ENCODE results near the gene MYL11. TPM values are rescaled to one million over a fixed set of nuclear protein-coding genes. Genes with fewer than 3 reads are reported as not detected.
"Not testable (repeated sequence)": the region's sequence is repeated elsewhere in the genome, so short reads cannot be mapped to it uniquely, and the experiment has no call there.

Gene MYL11, protein sequence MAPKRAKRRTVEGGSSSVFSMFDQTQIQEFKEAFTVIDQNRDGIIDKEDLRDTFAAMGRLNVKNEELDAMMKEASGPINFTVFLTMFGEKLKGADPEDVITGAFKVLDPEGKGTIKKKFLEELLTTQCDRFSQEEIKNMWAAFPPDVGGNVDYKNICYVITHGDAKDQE
- 4.7 TPM for polyA plus RNA-seq (2013, experiment 1 of 2)
- polyA plus RNA-seq (2013, experiment 2 of 2), result 4.6 TPM

- peak within 1 kb of the TSS; percentile 3 for H3K18ac ChIP-seq (ENCODE audit: low read length)
These were observed at the start of gene MYL11 for GRCh38 chr16:30374538-30374937. MYL11 (plus strand) TSS chr16:30374802; CDS start chr16:30374858, 56 bp downstream.

DNA sequence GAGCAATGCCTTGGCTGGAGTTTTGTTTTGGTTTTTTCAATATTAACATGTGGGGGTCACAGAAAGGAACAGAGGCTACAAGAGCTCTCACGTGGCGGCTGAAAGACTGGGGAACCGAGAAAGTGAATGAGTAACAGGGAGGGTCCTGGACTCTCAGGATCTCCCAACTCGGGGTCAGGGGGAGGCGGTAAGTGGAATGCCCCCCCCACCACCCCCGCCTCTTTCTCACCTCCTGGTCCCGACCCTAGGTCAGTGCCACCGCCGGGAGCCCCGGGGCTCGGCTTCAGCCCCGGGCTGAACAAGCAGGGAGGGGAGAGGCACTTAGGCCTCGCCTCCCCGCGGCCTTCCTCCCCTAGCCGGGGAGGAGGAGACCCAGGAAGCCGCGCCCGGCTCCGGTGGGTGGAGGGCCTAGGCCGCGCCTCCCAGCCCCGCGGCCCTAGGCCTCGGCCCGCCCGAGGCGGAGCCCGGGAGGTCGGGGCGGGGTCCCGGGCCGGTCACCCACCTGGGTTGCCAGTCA is 40.1 kb upstream of the MYL11 start:
- H3K23ac ChIP-seq (ENCODE audit: low read depth, low read length, poor library complexity); H4K8ac ChIP-seq (ENCODE audit: low read depth, low read length); H3K9ac ChIP-seq (ENCODE audit: low read depth, low read length, poor library complexity); H3K9me3 ChIP-seq (replicated peaks in 1 of 2; ENCODE audit: control insufficient read depth in 2 of 2, insufficient read depth in 1 of 2, low read depth in 1 of 2, low read length in 2 of 2); H4K91ac ChIP-seq (ENCODE audit: low read depth, low read length, poor library complexity); H2AFZ ChIP-seq (ENCODE audit: low read length); H2BK15ac ChIP-seq (ENCODE audit: low read length); H3K27me3 ChIP-seq (ENCODE audit: control insufficient read depth in 3 of 3, insufficient read depth in 3 of 3, low read depth in 1 of 3, low read length in 3 of 3); H3K36me3 ChIP-seq (replicated peaks in 1 of 2; ENCODE audit: control insufficient read depth in 2 of 2, insufficient read depth in 2 of 2, low read length in 2 of 2); H2BK120ac ChIP-seq (ENCODE audit: low read depth, low read length); H3K14ac ChIP-seq (ENCODE audit: low read length); H3K27ac ChIP-seq (replicated peaks; ENCODE audit: low read length); H3K4me1 ChIP-seq (ENCODE audit: control insufficient read depth in 2 of 2, insufficient read depth in 1 of 2, low read depth in 1 of 2, low read length in 2 of 2); H3K79me1 ChIP-seq (ENCODE audit: low read depth, low read length); H2BK5ac ChIP-seq (ENCODE audit: low read length); H3K4ac ChIP-seq (ENCODE audit: low read length); H2AK5ac ChIP-seq (ENCODE audit: low read depth, low read length); H3K18ac ChIP-seq (ENCODE audit: low read length); H2BK12ac ChIP-seq (ENCODE audit: low read length): not testable (repeated sequence)
- DNase-seq (ENCODE audit: low spot score), result peak; percentile 70
- H3K4me2 ChIP-seq (ENCODE audit: insufficient read depth, low read length, poor library complexity, severe bottlenecking), result peak overlapping the region; percentile 25
- peak overlapping the region; percentile 79 to 83 for H3K4me3 ChIP-seq (ENCODE audit: low read length in 2 of 2)
- no CpG with 5 or more reads among the region's 33 CpGs for WGBS, 2 donors (ENCODE audit: extremely low coverage in 2 of 2, insufficient read length in 2 of 2, insufficient replicate concordance in 1 of 2)

More at GRCh38 chr16:30374538-30374937, at the start of gene MYL11:
- Histone ChIP-seq H3K27me3 (ENCODE audit: control insufficient read depth in 3 of 3, insufficient read depth in 3 of 3, low read depth in 1 of 3, low read length in 3 of 3) (no peaks in the 10 kb centered on the region), H3K14ac (ENCODE audit: low read length) (no peak within 1 kb of the TSS), H2AFZ (ENCODE audit: low read length) (no peak within 1 kb of the TSS), H3K9me3 (replicated peaks in 1 of 2; ENCODE audit: control insufficient read depth in 2 of 2, insufficient read depth in 1 of 2, low read depth in 1 of 2, low read length in 2 of 2) (no peaks in the 10 kb centered on the region), H4K8ac (ENCODE audit: low read depth, low read length) (no peak within 1 kb of the TSS), H3K79me1 (ENCODE audit: low read depth, low read length) (peaks cover 3% of the 10 kb centered on the region), H2BK12ac (ENCODE audit: low read length) (no peak within 1 kb of the TSS), H3K4me1 (ENCODE audit: control insufficient read depth in 2 of 2, insufficient read depth in 1 of 2, low read depth in 1 of 2, low read length in 2 of 2) (peaks cover 21 to 23% of the 10 kb centered on the region in 2 donors), H2BK120ac (ENCODE audit: low read depth, low read length) (no peak within 1 kb of the TSS), H2AK5ac (ENCODE audit: low read depth, low read length) (peak within 1 kb of the TSS; percentile 42), H4K91ac (ENCODE audit: low read depth, low read length, poor library complexity) (no peak within 1 kb of the TSS), H3K23ac (ENCODE audit: low read depth, low read length, poor library complexity) (no peak within 1 kb of the TSS), H3K27ac (replicated peaks; ENCODE audit: low read length) (no peak within 1 kb of the TSS), H3K4me2 (ENCODE audit: insufficient read depth, low read length, poor library complexity, severe bottlenecking) (no peak within 1 kb of the TSS), H3K4me3 (ENCODE audit: low read length in 2 of 2) (no peak within 1 kb of the TSS), H3K36me3 (replicated peaks in 1 of 2; ENCODE audit: control insufficient read depth in 2 of 2, insufficient read depth in 2 of 2, low read length in 2 of 2) (peaks cover 0 to 2% of the 10 kb centered on the region in 2 donors), H2BK5ac (ENCODE audit: low read length) (peak within 1 kb of the TSS; percentile 2), H3K9ac (ENCODE audit: low read depth, low read length, poor library complexity) (no peak within 1 kb of the TSS), H2BK15ac (ENCODE audit: low read length) (peak within 1 kb of the TSS; percentile 59), H3K4ac (ENCODE audit: low read length) (no peak within 1 kb of the TSS)
- DNase-seq (ENCODE audit: low spot score), result no peak
- no CpG with 5 or more reads among the region's 6 CpGs for WGBS, 2 donors (ENCODE audit: extremely low coverage in 2 of 2, insufficient read length in 2 of 2, insufficient replicate concordance in 1 of 2)

DNA sequence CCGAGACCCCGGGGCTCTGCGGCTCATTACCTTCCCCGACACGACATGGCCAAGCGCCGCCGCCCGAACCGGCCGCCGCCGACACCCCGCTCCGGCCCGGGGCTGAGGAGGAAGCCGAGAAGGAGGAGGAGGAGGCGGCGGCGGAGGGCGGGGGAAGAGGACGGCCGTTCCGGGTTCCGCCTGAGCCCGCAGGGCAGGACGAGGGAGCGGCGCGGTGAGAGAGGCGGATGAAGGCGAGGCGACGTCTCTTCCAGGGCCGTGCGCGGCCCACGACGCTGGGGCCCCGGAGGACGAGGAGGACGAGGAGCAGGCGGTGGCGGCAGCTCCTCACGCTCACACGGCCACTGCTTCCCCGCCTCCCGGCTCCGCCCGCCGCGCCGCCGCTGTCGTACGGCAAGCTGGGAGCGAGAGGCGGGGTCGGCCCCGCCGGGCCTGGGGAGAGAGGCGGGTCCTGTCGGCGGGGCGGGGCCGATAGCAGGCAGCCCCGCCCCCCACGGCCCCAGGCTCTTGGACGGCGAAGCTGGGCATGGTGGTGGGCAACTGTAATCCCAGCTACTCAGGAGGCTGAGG is 39.5 kb upstream of the MYL11 start:
- Histone ChIP-seq H3K14ac (ENCODE audit: low read length) (peak overlapping the region; percentile 82), H3K27ac (replicated peaks; ENCODE audit: low read length) (peak overlapping the region; percentile 92), H2AFZ (ENCODE audit: low read length) (peak overlapping the region; percentile 92), H3K23ac (ENCODE audit: low read depth, low read length, poor library complexity) (peak overlapping the region; percentile 89), H3K9ac (ENCODE audit: low read depth, low read length, poor library complexity) (peak overlapping the region; percentile 94), H3K18ac (ENCODE audit: low read length) (peak overlapping the region; percentile 98), H3K4me2 (ENCODE audit: insufficient read depth, low read length, poor library complexity, severe bottlenecking) (peak overlapping the region; percentile 25), H3K4me3 (ENCODE audit: low read length in 2 of 2) (peak overlapping the region; percentile 83)
- not testable (repeated sequence) for H3K36me3 ChIP-seq (replicated peaks in 1 of 2; ENCODE audit: control insufficient read depth in 2 of 2, insufficient read depth in 2 of 2, low read length in 2 of 2); H3K9me3 ChIP-seq (replicated peaks in 1 of 2; ENCODE audit: control insufficient read depth in 2 of 2, insufficient read depth in 1 of 2, low read depth in 1 of 2, low read length in 2 of 2); H3K27me3 ChIP-seq (ENCODE audit: control insufficient read depth in 3 of 3, insufficient read depth in 3 of 3, low read depth in 1 of 3, low read length in 3 of 3); H3K79me1 ChIP-seq (ENCODE audit: low read depth, low read length); H4K8ac ChIP-seq (ENCODE audit: low read depth, low read length); H2BK12ac ChIP-seq (ENCODE audit: low read length); H2BK5ac ChIP-seq (ENCODE audit: low read length); H3K4ac ChIP-seq (ENCODE audit: low read length); H2BK120ac ChIP-seq (ENCODE audit: low read depth, low read length); H2AK5ac ChIP-seq (ENCODE audit: low read depth, low read length); H2BK15ac ChIP-seq (ENCODE audit: low read length); H4K91ac ChIP-seq (ENCODE audit: low read depth, low read length, poor library complexity); H3K4me1 ChIP-seq (ENCODE audit: control insufficient read depth in 2 of 2, insufficient read depth in 1 of 2, low read depth in 1 of 2, low read length in 2 of 2)
- peak; percentile 66 for DNase-seq (ENCODE audit: low spot score)
- WGBS, 2 donors (ENCODE audit: extremely low coverage in 2 of 2, insufficient read length in 2 of 2, insufficient replicate concordance in 1 of 2), result no CpG with 5 or more reads among the region's 70 CpGs

Data from neuronal stem cell (in vitro differentiated cells).